Effector CD4-positive, alpha-beta T cell (primary cell): ENCODE data around the gene XPR1.
"Not testable (repeated sequence)": the region's sequence is repeated elsewhere in the genome, so short reads cannot be mapped to it uniquely, and the experiment has no call there.

ENCODE experiments used
- DNase-seq: peaks from one replicate; pipeline ENCODE4 v3.0.0-alpha.2; 2020

Gene XPR1

GRCh38 chr1:180786624-180787023, 154.8 kb downstream of the XPR1 start:
- no peak for DNase-seq

GRCh38 chr1:180787628-180788307, 155.9 kb downstream of the XPR1 start:
- no peak for DNase-seq

DNA sequence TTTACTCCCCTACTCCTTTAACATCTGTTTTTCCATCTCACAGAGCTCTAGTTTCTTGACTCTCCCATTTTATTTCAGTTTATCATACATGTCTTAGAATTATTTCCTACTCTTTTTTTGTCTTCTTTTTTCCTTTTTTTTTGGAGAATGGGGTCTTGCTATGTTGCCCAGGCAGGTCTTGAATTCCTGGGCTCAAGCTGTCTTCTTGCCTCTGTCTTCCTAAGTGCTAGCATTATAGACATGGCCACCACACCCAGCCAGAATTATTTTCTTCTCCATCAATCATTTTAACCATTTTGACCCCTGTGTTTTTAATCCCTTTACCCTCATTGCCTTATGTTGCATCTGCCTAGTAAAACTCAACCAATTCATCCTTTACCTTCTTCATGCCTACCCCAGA, 157.6 kb downstream of the XPR1 start:
- DNase-seq = no peak

DNA sequence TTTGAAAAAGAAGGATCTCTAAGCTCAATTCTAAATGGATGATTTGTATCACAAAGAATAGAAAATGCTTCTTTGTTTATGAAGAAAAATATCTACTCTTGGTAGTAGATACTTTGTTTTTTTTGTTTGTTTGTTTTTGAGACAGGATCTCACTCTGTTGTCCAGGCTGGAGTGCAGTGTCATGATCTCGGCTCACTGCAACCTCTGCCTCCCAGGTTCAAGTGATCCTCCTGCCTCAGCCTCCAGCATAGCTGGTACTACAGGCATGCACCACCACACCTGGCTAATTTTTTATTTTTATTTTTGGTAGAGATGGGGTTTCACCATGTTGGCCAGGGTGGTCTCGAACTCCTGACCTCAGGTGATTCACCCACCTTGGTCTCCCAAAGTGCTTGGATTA, 159.3 kb downstream of the XPR1 start:
- DNase-seq = not testable (repeated sequence)

DNA sequence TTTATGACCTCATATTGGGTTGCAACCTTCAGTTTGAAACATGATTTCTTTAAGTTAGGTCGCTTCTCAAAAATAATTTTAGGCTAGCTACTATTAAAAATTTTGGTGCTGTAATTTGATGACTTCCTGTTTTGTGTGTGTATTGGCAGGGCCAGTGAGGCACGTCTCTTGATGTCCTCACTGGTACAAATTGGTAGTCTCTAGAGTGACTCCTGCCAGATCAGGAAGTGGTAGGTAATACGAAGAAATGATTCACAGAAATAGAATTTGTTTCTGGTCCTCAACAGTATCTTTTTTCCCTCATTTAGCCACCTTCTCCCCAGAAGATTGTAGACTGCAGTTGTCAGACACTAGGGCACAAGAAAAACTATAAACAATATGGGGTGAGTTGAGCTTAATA, 160.0 kb downstream of the XPR1 start:
- no peak for DNase-seq

DNA sequence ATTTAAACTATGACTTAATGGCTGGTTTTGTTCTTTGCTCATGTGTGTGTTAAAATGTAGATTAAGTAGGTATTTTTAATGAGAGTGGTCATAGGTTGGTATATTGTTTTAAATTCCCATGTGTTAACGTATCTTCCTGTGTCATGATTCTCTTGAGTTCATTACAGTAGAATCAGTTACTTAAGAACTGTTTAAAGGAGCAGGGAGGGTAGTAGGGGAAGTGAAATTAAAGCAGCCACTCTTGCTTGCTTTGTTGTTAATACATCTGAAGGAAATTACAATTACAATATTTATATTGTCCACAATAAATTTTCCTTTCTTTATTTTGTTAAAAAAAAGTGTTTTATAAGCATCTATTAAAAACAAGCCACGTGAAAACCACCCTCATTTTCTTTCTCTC, 161.6 kb downstream of the XPR1 start:
- DNase-seq = no peak

- DNase-seq = no peak
These were observed 165.2 kb downstream of the XPR1 start for GRCh38 chr1:180796897-180797640.

GRCh38 chr1:180800945-180801344, 169.1 kb downstream of the XPR1 start:
- DNase-seq = no peak

GRCh38 chr1:180802813-180803212, 171.0 kb downstream of the XPR1 start:
- DNase-seq = no peak

DNA sequence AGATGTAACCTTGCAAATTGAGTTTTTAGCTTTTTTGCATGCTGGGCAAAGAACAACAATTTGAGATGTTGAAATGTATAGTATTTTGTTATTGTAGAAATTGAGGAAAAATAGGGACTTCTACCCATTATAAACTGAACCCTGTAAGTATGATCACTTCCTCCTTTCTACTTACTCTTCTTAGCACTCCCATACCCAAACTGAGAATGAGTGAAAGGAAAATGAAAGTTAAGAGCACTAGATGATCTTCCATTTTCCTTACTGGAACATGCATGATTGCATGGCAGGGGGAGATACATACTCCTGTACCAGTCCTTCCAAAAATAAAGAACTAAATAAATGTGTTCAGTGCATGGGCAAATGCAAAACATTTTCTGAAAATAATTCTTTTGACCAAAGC, 173.5 kb downstream of the XPR1 start:
- DNase-seq = no peak

DNA sequence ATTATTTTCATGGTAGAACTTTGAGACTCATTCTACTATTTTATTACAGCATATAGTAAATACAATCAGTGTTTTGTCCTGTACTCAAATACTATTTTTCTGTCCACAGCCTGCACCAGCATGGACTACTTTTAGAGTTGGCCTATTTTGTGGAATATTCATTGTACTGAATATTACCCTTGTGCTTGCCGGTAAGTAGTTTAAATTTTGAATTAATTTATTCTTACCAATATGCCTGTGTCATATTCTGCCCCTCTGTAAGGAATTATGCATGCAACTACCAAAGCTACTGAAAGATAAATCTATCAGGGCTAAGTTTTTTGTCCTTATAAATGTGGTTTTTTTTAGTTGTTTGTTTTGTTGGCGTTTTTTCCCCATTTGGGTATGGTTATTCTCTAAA, 179.5 kb downstream of the XPR1 start:
- DNase-seq = no peak

DNA sequence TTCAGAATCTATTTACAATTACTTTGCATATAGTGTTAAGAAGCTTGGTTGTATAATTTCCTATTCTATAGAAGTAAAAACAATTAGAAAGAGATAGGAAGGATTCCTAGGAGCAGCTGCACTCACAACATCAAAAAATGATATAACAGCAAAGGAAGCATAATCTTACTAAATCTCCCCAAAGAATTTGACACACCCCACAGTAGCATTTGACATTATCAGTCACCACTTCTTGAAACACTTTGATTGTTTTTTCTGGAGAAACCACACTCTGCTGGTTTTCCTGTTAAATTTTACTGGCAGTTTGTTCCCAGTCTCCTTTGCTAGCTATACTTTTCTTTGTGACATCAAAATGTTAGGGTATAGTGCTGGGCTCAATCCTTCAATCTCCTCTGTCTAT, 180.1 kb downstream of the XPR1 start:
- no peak for DNase-seq

DNA sequence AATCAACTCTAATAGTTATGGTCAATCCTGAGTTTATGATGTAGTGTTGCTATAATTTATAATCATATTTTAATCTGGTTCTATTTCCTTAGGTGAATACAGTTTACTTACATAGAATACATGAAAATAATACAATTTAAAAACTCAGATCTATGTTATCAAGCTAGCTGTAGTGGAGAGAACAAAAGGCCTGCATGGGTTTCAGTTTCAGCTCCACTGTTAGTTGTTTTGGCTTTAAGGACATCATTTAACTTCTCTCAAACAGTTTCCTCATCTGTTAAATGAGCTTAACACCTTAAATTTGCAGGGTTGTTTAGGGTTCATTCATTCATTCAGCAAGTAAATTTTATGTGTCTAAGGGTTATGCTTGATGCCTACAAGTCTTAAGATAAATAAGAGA, 182.4 kb downstream of the XPR1 start:
- no peak for DNase-seq

- no peak for DNase-seq
These were observed 183.4 kb downstream of the XPR1 start for GRCh38 chr1:180815188-180815587.

DNA sequence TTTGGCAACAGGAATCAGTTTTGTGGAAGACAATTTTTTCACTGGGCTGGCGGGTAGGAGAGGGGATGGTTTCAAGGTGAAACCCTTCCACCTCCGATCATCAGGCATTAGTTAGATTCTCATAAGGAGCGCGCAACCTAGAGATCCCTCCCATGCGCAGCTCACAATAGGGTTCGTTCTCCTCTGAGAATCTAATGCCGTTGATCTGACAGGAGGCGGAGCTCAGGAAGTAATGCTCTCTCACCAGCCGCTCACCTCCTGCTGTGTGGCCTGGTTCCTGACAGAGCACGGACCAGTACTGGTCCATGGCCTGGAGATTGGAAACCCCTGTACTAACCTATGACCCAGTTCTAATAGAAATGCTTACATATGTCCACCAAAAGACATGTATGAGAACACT, 184.3 kb downstream of the XPR1 start:
- DNase-seq = no peak

- DNase-seq = no peak
These were observed 190.1 kb downstream of the XPR1 start for GRCh38 chr1:180821970-180822369.

DNA sequence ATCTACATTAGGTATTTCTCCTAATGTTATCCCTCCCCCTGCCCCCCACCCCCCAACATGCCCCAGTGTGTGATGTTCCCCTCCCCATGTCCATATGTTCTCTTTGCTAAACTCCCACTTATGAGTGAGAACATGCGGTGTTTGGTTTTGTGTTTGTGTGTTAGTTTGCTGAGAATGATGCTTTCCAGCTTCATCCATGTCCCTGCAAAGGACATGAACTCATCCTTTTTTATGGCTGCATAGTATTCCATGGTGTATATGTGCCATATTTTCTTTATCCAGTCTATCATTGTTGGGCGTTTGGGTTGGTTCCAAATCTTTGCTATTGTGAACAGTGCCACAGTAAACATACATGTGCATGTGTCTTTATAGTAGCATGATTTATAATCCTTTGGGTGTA, 199.7 kb downstream of the XPR1 start:
- DNase-seq = not testable (repeated sequence)

DNA sequence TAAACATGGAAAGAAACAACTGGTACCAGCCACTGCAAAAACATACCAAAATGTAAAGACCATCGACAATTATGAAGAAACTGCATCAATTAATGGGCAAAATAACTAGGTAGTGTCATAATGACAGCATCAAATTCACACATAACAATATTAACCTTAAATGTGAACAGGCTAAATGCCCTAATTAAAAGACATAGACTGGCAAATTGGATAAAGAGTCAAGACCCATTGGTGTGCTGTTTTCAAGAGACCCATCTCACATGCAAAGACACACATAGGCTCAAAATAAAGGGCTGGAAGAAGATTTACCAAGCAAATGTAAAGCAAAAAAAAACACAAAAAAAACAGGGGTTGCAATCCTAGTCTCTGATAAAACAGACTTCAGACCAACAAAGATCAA, 201.4 kb downstream of the XPR1 start:
- not testable (repeated sequence) for DNase-seq

GRCh38 chr1:180836449-180836848, 204.6 kb downstream of the XPR1 start:
- no peak for DNase-seq

GRCh38 chr1:180837020-180837419, 205.2 kb downstream of the XPR1 start:
- DNase-seq = no peak

DNA sequence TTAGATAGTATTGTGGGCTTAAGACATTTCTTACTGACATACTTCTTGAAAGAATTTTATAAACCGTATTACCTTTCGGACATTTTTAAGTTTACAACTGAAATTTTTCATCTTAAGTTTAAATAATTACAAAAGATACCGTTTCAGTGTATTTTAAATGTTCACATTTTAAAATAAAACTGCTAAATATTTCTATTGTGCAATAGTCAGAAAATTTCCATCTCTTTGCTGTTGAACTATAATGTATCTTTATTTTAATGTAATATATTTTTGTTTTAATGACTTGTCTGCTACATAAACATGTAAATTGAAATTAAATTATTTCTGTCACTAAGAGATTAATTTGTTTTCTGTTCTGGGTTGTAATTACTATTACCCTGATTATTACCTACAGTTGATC, 206.7 kb downstream of the XPR1 start:
- no peak for DNase-seq

DNA sequence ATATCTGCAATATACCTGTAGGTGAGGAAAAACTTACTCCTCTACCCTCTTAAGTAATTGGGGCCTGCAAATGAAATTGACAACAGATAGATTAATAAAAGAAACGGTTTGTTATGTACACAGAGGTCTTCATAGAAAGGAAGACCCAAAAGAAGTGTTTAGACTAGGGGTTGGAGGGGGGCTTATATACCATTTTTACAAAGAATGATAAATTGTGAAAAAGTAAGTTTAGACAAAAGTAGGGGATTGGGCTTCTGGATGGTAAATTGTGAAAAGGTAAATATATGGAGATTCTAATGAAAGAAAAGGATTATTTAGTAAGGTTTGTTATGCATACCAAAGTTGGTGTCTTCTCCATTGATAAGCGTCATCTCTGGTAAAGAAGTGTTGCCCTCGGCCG, 207.7 kb downstream of the XPR1 start:
- no peak for DNase-seq

GRCh38 chr1:180841415-180841814, 209.6 kb downstream of the XPR1 start:
- no peak for DNase-seq

DNA sequence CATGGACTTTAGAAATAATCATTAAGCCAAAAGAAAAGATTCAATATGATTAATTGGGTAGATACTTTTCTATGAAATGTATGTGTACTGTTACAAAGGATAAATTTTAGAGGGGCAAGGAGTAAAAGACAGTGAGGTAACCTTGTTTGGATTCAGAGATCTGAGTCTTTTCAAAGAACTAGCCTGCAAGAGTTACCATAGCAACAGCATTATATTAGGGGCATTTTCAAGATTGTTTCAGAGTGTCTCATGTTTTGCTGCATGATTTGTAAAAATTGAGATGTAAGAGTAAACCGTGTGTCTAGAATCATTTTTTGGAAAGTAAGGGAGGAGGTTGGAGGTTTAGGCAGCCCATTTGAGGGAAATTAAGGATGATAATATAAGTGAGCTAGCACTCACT, 210.2 kb downstream of the XPR1 start:
- DNase-seq = no peak
